RWPE1 (cell line): ENCODE data around the gene SCTR.

ENCODE experiments used
- CTCF ChIA-PET: fragments of 350-600 bp; sonication (Branson Sonifier 250); formaldehyde crosslinking; extraction: SDS; loops from one replicate; lab custom pipeline; 2021; lab: Yijun Ruan, JAX
- POLR2A ChIA-PET: fragments of 400-600 bp; formaldehyde crosslinking; extraction: SDS; loops from one replicate; lab custom pipeline; 2020; ENCODE audit warnings: antibody characterized with exemption; ENCODE audit not compliant: low non-redundant PET; lab: Yijun Ruan, JAX
- DNase-seq: peaks from one replicate; pipeline ENCODE4 v3.0.0; 2012; ENCODE audit warnings: low spot score
- H3K27ac ChIP-seq: fragments of 450-650 bp; 2 replicates; pipeline ENCODE4 v1.5.1; 2017
- TF ChIP-seq, protein P1 (sequence below): fragments of 450-650 bp; conservative IDR thresholded peaks from 2 replicates; pipeline ENCODE4 v1.5.1; 2017; ENCODE audit warnings: low read depth, mild to moderate bottlenecking

The SCTR gene

DNA sequence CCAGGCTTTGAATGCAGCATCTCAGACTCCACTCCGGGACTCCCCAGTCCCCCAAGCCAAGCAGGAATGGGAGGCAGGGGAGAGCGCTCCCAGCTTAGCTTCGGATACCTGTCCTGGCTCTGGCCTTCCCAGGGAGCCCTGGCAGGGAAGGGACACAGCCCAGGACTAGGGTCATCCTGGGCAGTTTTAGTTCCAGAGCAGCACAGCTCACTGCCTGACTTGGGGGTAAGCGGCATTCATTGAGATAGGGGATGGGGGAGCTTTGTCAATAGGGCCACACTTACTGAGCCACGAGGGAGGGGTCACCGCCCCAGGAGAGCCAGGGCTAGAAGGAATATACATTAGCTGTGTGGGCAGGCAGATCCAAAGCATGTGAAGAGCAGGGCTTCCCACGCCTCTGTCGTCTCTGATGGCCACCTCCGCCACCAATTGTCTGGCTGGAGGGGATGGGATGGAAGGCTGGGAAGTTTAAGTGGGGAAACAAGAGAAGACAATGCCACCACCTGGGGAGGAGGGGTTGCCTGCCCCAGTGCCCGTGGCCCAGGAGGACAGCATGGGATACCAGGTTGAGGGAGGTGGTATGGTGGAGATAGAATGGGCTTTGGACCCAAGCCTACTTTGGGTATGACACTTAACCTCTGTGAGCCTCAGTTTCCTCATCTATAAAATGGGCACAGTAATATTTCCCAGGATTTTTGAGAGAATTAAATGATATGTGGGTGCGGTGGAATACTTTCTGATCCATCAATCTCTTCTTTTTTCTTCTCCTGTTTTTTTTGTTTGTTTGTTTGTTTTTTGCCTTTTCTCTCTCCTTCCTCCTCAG, 40.2 kb downstream of the SCTR start:
- no peak for DNase-seq
- H3K27ac ChIP-seq = no peak overlapping the region
- POLR2A ChIA-PET = no interaction called here
- TF ChIP-seq, protein P1, sequence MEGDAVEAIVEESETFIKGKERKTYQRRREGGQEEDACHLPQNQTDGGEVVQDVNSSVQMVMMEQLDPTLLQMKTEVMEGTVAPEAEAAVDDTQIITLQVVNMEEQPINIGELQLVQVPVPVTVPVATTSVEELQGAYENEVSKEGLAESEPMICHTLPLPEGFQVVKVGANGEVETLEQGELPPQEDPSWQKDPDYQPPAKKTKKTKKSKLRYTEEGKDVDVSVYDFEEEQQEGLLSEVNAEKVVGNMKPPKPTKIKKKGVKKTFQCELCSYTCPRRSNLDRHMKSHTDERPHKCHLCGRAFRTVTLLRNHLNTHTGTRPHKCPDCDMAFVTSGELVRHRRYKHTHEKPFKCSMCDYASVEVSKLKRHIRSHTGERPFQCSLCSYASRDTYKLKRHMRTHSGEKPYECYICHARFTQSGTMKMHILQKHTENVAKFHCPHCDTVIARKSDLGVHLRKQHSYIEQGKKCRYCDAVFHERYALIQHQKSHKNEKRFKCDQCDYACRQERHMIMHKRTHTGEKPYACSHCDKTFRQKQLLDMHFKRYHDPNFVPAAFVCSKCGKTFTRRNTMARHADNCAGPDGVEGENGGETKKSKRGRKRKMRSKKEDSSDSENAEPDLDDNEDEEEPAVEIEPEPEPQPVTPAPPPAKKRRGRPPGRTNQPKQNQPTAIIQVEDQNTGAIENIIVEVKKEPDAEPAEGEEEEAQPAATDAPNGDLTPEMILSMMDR = no peak
- CTCF ChIA-PET = no interaction called here

DNA sequence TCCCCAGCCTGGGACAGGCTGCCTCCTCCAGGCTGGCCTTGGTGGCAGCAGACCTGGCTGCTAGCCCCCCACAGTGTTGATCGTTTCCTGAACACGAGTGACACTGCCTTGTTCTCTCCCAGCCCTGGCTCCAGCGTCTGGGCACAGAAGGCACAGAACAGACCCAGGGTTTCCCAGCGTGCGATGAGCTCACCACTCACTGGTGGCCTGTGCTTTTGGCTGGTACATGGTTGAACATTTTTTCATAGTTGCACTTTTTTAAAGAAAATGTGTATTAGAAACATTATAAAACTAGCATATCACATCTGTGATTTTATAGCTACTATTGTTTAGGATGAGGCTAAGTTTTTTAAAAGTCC, 40.9 kb downstream of the SCTR start:
- ChIA-PET CTCF (no interaction called here), POLR2A (no interaction called here)
- no peak for DNase-seq
- TF ChIP-seq, protein P1 = no peak
- no peak overlapping the region for H3K27ac ChIP-seq

DNA sequence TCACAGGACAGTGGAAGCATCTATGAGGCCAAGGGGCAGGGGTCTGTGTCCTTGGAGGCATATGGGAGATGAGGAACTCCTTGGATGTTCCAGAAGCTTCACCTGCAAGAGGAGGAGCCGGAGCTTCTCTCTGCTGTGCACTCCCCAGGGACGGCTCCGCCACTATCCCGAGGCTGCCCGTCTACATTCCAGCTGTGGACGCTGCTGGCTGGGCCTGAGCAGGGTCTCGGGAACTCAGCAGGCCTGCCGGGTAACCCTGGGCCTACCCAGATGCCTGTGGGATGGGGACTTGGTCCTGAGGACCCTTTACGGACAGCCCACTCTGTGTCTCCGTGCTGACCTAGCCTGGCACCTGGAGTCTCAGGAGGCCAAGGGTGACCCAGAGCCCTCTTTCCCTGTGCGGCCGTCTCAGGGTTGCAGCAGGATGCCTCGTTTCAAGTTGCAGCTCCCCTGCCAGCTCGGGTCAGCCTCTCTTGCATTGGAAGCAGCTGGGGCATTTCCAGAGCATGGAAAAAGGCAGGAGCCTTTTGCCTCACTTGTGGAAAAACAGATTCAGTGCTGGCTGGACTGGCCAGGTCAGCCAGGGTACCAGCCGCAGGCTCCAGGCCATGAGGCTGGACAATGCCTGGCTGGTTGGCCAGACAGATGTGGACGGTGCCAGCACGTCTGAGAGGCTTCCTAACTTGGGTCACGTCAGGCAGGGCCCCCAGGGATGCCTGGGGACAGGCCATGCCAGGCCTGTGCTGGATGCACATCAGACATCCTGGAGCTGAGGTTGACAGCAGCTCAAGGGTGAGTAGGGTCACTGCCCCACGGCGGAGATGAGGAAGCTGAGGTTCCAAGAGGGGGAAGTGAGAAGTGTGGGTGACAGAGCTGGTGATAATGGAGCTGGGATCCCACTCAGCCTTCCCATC, 41.5 kb downstream of the SCTR start:
- TF ChIP-seq, protein P1 = no peak
- H3K27ac ChIP-seq = no peak overlapping the region
- no peak for DNase-seq
- ChIA-PET CTCF (no interaction called here), POLR2A (no interaction called here)

DNA sequence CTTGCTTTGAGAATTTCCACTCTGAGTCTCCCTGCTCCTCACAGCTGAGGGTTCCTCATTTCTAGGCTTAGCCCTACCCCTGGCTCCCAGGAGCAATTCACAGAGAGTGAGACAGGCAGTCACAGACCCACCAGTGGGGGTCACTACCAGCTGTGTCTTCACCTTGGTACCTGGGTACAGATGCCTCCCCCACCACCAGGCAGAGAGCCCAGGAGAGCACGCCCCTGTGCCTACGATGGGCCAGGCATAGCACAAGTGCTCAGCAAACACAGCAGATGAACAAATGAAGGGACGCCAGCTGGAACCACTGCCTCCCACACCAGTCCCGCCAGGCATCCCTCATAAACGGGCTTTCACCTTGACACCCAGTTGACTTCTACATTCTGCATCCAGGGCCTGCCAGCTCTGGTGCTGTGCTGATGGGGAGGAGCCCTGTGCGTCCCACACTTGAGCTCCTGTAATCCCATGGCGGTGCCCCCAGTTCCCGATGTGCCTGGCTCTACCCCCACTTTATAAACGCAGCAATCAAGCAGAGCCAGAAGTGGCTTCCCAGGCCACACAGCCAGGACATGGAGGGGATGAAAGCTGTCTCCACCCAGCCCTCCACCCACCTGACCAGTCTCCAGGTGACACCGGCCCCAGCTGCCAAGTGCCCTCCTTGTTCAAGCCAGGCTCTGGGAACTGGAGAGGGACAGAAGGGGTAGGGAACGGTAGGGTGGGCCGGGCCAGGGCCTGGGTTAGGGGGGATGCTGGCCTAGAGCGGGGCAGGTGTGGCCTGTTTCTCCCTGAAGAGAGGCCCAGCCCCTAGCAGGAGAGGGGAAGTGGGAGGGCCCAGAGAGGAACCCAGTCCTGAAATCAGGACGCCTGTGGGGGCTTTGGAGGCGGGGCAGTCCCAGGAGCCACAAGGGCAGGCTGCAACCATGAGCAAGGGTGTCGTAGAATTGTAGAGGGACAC, 42.5 kb downstream of the SCTR start:
- POLR2A ChIA-PET = no interaction called here
- H3K27ac ChIP-seq = no peak overlapping the region
- no peak for DNase-seq
- CTCF ChIA-PET = interaction anchor here (0.6 kb wide), 1 partner anchor 73 kb away, joined by 3 read pairs; no protein-coding TSS in a partner anchor
- TF ChIP-seq, protein P1 = no peak

DNA sequence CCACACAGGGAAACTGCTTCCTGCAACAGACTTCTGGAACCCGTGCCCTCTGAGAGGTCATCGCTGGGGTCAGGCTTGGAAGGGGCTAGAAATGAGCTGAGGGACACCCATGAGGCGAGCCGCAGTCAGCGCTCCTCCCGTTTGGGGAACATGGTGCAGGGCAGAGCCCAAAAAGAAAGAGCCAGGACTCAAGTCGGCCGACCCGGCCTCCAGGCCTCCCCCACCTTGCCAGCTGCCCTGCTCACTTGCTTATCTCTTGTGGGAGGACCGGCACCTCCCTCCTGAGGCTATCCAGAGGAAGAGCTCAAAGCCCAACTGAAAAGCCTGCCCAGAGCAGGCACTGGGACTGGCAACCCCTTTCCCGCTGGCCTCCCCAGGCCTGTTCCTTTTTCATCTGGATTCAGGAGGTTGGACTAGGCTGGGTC, 43.6 kb downstream of the SCTR start:
- DNase-seq = no peak
- POLR2A ChIA-PET = no interaction called here
- CTCF ChIA-PET = no interaction called here
- no peak overlapping the region for H3K27ac ChIP-seq
- TF ChIP-seq, protein P1 = no peak

DNA sequence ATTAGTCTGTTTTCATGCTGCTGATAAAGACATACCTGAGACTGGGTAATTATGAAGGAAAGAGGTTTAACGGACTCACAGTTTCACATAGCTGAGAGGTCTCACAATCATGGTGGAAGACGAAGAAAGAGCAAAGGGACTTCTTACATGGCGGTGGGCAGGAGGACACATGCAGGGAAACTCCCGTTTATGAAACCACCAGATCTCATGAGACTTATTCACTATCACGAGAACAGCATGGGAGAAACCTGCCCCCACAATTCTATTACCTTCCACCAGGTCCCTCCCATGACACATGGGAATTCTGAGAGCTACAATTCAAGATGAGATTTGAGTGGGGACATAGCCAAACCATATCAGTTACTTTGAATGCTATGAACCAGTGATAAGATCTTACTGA, 44.1 kb downstream of the SCTR start:
- ChIA-PET CTCF (interaction anchor here (0.5 to 0.6 kb wide), 3 partner anchors 10 to 61 kb away, joined by 3 to 4 read pairs (median 4); no protein-coding TSS in a partner anchor), POLR2A (no interaction called here)
- TF ChIP-seq, protein P1 = no peak
- no peak overlapping the region for H3K27ac ChIP-seq
- no peak for DNase-seq
